PC-9 (cell line): Measurements from ENCODE around the gene SMIM38. TPM values are rescaled to one million over a fixed set of nuclear protein-coding genes. Genes with fewer than 3 reads are reported as not detected.

ENCODE experiments used
- BruUV-seq: library from RNA; stranded (reverse); fragments of 400-500 nt; replicated peaks from 2 replicates; lab custom pipeline; 2021; lab: Mats Ljungman, UMichigan
- CTCF ChIA-PET: fragments of 300-600 bp; sonication (Branson Sonifier 250); formaldehyde crosslinking; loops from one replicate; lab custom pipeline; 2022; ENCODE audit warnings: antibody characterized with exemption; lab: Charles Lee
- POLR2A ChIA-PET: fragments of 300-600 bp; sonication (Branson Sonifier 250); formaldehyde crosslinking; loops from one replicate; lab custom pipeline; 2022; ENCODE audit warnings: antibody characterized with exemption; ENCODE audit not compliant: unreplicated experiment; lab: Charles Lee
- DNase-seq, 2 experiments: peaks; one replicate each; pipeline versions ENCODE4 v3.0.0 to v3.0.0-alpha.2; 2015 to 2022; ENCODE audit warnings: mixed read lengths in 1 of 2
- H2AFZ ChIP-seq: fragments of 200-600 bp; sonication (generic); 2 replicates; pipeline ENCODE4 v1.8.1; 2017; ENCODE audit warnings: antibody characterized with exemption
- H3F3A ChIP-seq: fragments of 200-600 bp; sonication (generic); 2 replicates; pipeline ENCODE4 v1.8.1; 2017; ENCODE audit warnings: antibody characterized with exemption, mild to moderate bottlenecking, low read depth; ENCODE audit not compliant: insufficient read depth
- H3K27ac ChIP-seq: fragments of 200-600 bp; sonication (generic); 2 replicates; pipeline ENCODE4 v1.6.1; 2016; ENCODE audit warnings: mixed run types
- H3K27me3 ChIP-seq: fragments of 200-600 bp; sonication (generic); 2 replicates; pipeline ENCODE4 v1.6.1; 2016; ENCODE audit warnings: low read depth, mixed run types; ENCODE audit not compliant: insufficient read depth
- H3K36me3 ChIP-seq: fragments of 200-600 bp; sonication (generic); 2 replicates; pipeline ENCODE4 v1.6.1; 2016; ENCODE audit warnings: low read depth, mixed run types
- H3K4me1 ChIP-seq: fragments of 200-600 bp; sonication (generic); replicated peaks from 2 replicates; pipeline ENCODE4 v1.6.1; 2016; ENCODE audit warnings: mixed run types; ENCODE audit not compliant: insufficient read depth
- H3K4me2 ChIP-seq: fragments of 200-600 bp; sonication (generic); 2 replicates; pipeline ENCODE4 v1.6.1; 2017; ENCODE audit warnings: mixed run types
- H3K4me3 ChIP-seq: fragments of 200-600 bp; sonication (generic); 2 replicates; pipeline ENCODE4 v1.6.1; 2016; ENCODE audit warnings: mixed run types
- H3K79me2 ChIP-seq: fragments of 200-600 bp; sonication (generic); 2 replicates; pipeline ENCODE4 v1.6.1; 2017; ENCODE audit warnings: low read depth, mixed run types
- H3K9me2 ChIP-seq: fragments of 200-600 bp; sonication (generic); 2 replicates; pipeline ENCODE4 v1.8.1; 2017; ENCODE audit warnings: mild to moderate bottlenecking; ENCODE audit not compliant: insufficient read depth
- H3K9me3 ChIP-seq: fragments of 200-600 bp; sonication (generic); 2 replicates; pipeline ENCODE4 v1.8.1; 2016; ENCODE audit warnings: low read depth; ENCODE audit not compliant: insufficient read depth
- H4K20me1 ChIP-seq: fragments of 200-600 bp; sonication (generic); 2 replicates; pipeline ENCODE4 v1.8.1; 2017; ENCODE audit not compliant: insufficient read depth
- CTCF ChIP-seq: fragments of 200-600 bp; sonication (generic); conservative IDR thresholded peaks from 2 replicates; pipeline ENCODE4 v1.6.1; 2017; ENCODE audit warnings: mixed run types, antibody characterized with exemption, mild to moderate bottlenecking, moderate library complexity
- EZH2 ChIP-seq: fragments of 200-600 bp; sonication (generic); IDR thresholded peaks from 2 replicates; pipeline ENCODE4 v1.8.0; 2017; ENCODE audit warnings: antibody characterized with exemption, low read depth
- intact Hi-C: fragments of 100-400 bp; cut with micrococcal nuclease; formaldehyde crosslinking; loops from one replicate; pipeline ENCODE4 v1.10.0; 2022; ENCODE audit not compliant: unreplicated experiment
- total RNA-seq: library from RNA; stranded (reverse); gene quantifications from 2 replicates; pipeline ENCODE4 v1.2.3, GENCODE V29; 2021

SMIM38 gene
- total RNA-seq, 1 experiment from 2014 or later = 0.26 TPM

GRCh38 chr11:69167916-69168691 is 12.4 kb downstream of the SMIM38 start:
- DNase-seq = peak in 1 of 2 experiments; percentile 87
- CTCF ChIA-PET = no interaction called here
- no peaks in the 10 kb centered on the region for H3K36me3 ChIP-seq
- no peaks in the 10 kb centered on the region for H3K27me3 ChIP-seq
- no peak for TF ChIP-seq EZH2
- TF ChIP-seq CTCF = no peak
- no peaks in the 10 kb centered on the region for H4K20me1 ChIP-seq
- peaks cover 53% of the 10 kb centered on the region for H3K4me1 ChIP-seq
- H3K79me2 ChIP-seq = no peaks in the 10 kb centered on the region
- H3K9me3 ChIP-seq = no peaks in the 10 kb centered on the region
- intact Hi-C loops = no loop called here
- no TSS peak for BruUV-seq
- no peaks in the 10 kb centered on the region for H3K9me2 ChIP-seq
- H3K4me2 ChIP-seq = peak overlapping the region; percentile 71
- H3K4me3 ChIP-seq = no peak overlapping the region
- H3F3A ChIP-seq = peaks cover 26% of the 10 kb centered on the region; the same call in 1 of the 2 replicates
- POLR2A ChIA-PET = no interaction called here
- peak overlapping the region; percentile 72 for H3K27ac ChIP-seq
- H2AFZ ChIP-seq = no peak overlapping the region

- Histone ChIP-seq H3K79me2 (no peaks in the 10 kb centered on the region), H2AFZ (no peak overlapping the region), H3K4me2 (no peak overlapping the region), H3K4me3 (no peak overlapping the region), H3K9me3 (no peaks in the 10 kb centered on the region), H3K9me2 (no peaks in the 10 kb centered on the region), H3K36me3 (no peaks in the 10 kb centered on the region), H3K27ac (no peak overlapping the region), H3K4me1 (peaks cover 53% of the 10 kb centered on the region), H3F3A (peaks cover 26% of the 10 kb centered on the region; the same call in 1 of the 2 replicates), H3K27me3 (no peaks in the 10 kb centered on the region), H4K20me1 (no peaks in the 10 kb centered on the region)
- TF ChIP-seq CTCF = no peak
- TF ChIP-seq EZH2 = no peak
- DNase-seq = no peak
- BruUV-seq = no TSS peak
- intact Hi-C loops = no loop called here
- POLR2A ChIA-PET = no interaction called here
- CTCF ChIA-PET = no interaction called here
Measured at GRCh38 chr11:69169479-69169878, 13.7 kb downstream of the SMIM38 start.

DNA sequence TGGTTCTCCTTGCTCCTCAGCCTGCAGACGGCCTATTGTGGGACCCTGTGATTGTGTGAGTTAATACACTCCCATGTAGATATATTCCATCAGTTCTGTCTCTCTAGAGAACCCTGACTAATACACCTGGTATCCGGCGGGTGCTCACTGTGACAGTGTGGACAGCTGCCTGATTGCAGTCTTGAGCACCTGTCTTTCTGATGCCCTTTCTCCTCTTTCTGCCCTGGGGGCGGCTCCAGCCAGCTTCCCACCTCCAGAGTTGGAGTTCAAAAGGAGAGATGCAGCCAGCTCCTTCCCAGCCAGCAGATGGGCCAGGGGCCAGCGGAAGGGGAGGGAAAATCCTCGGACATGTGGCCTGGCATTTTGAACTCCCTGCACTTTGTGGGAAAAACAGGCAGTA is 15.0 kb downstream of the SMIM38 start:
- no peak overlapping the region for H3K4me3 ChIP-seq
- no peaks in the 10 kb centered on the region for H3K36me3 ChIP-seq
- peak overlapping the region; percentile 33 for H3K4me2 ChIP-seq
- H3K9me3 ChIP-seq = no peaks in the 10 kb centered on the region
- H3K79me2 ChIP-seq = no peaks in the 10 kb centered on the region
- no TSS peak for BruUV-seq
- H3K27me3 ChIP-seq = no peaks in the 10 kb centered on the region
- POLR2A ChIA-PET = interaction anchor here (0.5 to 0.6 kb wide), 2 partner anchors 8 to 212 kb away, joined by 3 to 4 read pairs; no protein-coding TSS in a partner anchor
- intact Hi-C loops = no loop called here
- DNase-seq = peak; percentile 53 to 81
- CTCF ChIA-PET = no interaction called here
- peak overlapping the region; percentile 2; the same call in 1 of the 2 replicates for H3K27ac ChIP-seq
- H4K20me1 ChIP-seq = no peaks in the 10 kb centered on the region
- H3F3A ChIP-seq = peaks cover 26% of the 10 kb centered on the region; the same call in 1 of the 2 replicates
- peaks cover 53% of the 10 kb centered on the region for H3K4me1 ChIP-seq
- no peak overlapping the region for H2AFZ ChIP-seq
- TF ChIP-seq EZH2 (no peak), CTCF (no peak)
- no peaks in the 10 kb centered on the region for H3K9me2 ChIP-seq
